Gastroesophageal sphincter (tissue), 4 donors: ENCODE results near the gene TSPAN10. TPM values are rescaled to one million over a fixed set of nuclear protein-coding genes. Genes with fewer than 3 reads are reported as not detected.

ENCODE experiments used
- ATAC-seq: fragments of 150-250 bp; one replicate; pipeline ENCODE4 v1.9.1; 2016; ENCODE audit warnings: mild to moderate bottlenecking, moderate library complexity
- H3K27ac ChIP-seq, 4 donors: fragments of 200-600 bp; sonication (generic) in 3 of 4; 1 replicate in 3 of 4; 2 replicates in 1 of 4; pipeline ENCODE4 v1.5.1; 2016 to 2019
- H3K27me3 ChIP-seq: fragments of 200-600 bp; sonication (generic); one replicate; pipeline ENCODE4 v1.5.1; 2019
- H3K36me3 ChIP-seq, 2 donors: fragments of 200-600 bp; sonication (generic); one replicate each; pipeline ENCODE4 v1.5.1; 2019; ENCODE audit warnings: control low read depth in 1 of 2
- H3K4me1 ChIP-seq, 3 donors: fragments of 200-600 bp; sonication (generic); 1 replicate in 2 of 3; 2 replicates in 1 of 3; pipeline ENCODE4 v1.5.1; 2016 to 2019; ENCODE audit warnings: control low read depth in 2 of 3
- H3K4me3 ChIP-seq, 2 donors: fragments of 200-600 bp; sonication (generic); one replicate each; pipeline ENCODE4 v1.5.1; 2019; ENCODE audit warnings: mild to moderate bottlenecking in 1 of 2, moderate library complexity in 1 of 2
- H3K9me3 ChIP-seq, 3 donors: fragments of 200-600 bp; sonication (generic); one replicate each; pipeline ENCODE4 v1.5.1; 2017 to 2019; ENCODE audit warnings: control low read depth in 2 of 3
- EP300 ChIP-seq: sonication (generic); formaldehyde crosslinking; IDR thresholded peaks from one replicate; pipeline ENCODE4 v1.6.1; 2017; ENCODE audit warnings: antibody characterized with exemption, mild to moderate bottlenecking
- POLR2A ChIP-seq, 2 donors: fragments of 450-650 bp; IDR thresholded peaks; one replicate each; pipeline ENCODE4 v1.6.1; 2017; ENCODE audit warnings: antibody characterized with exemption in 2 of 2, mild to moderate bottlenecking in 2 of 2, moderate library complexity in 1 of 2
- POLR2AphosphoS5 ChIP-seq: sonication (generic); formaldehyde crosslinking; IDR thresholded peaks from one replicate; pipeline ENCODE4 v1.6.1; 2017; ENCODE audit warnings: antibody characterized with exemption
- WGBS, 2 donors: methylation state at CpG; one replicate each; pipeline ENCODE4 v1.1.5; 2018; ENCODE audit warnings: low coverage in 1 of 2; 5-methylcytosine and 5-hydroxymethylcytosine counted together
- total RNA-seq, 4 donors: library from RNA; depleted of rRNA; stranded (reverse); fragments of >200 nt; gene quantifications; one replicate each; pipeline ENCODE4 v1.1.0, GENCODE V29; 2016
- TF ChIP-seq, protein P1 (sequence below), 4 experiments: fragments of 200-600 bp in 2 of 4; fragments of 450-650 bp in 2 of 4; sonication (generic) in 1 of 4; IDR thresholded peaks; one replicate each; pipeline ENCODE4 v1.5.1; 2017 to 2019; ENCODE audit warnings: antibody characterized with exemption in 4 of 4, mild to moderate bottlenecking in 2 of 4, moderate library complexity in 2 of 4

The TSPAN10 gene
- total RNA-seq, 4 donors from 2014 or later = 0.27 to 0.89 (median 0.30) TPM; not detected in 1

DNA sequence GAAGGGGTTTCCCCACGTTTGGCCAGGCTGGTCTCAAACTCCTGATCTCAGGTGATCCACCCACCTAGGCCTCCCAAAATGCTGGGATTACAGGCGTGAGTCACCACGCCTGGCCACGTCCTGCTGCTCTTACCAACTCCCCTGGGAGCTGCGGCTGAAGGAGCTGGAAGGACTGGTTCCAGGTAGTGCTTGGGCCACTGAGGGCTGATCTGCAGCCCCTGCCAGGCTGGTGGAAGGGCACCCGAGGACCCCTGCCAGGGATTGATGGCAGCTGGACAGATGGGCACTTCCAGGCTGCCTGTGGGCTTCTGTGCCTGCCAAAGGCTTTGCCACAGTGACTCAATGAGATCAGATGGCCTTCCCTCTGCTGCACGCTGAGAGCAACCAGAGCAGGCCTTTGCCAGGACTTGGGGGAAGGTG lies 27.1 kb downstream of the TSPAN10 start:
- peaks cover 0 to 17% of the 10 kb centered on the region in 2 donors for H3K36me3 ChIP-seq
- H3K4me3 ChIP-seq = no peak overlapping the region
- 83% methylated on average over 1 of the region's 7 CpGs; no CpG with 5 or more reads in 1 of the 2 donors for WGBS, 2 donors
- H3K27ac ChIP-seq = no peak overlapping the region
- no peak for ATAC-seq
- no peak for TF ChIP-seq POLR2A (IDR thresholded peaks at IDR 0.05)
- H3K4me1 ChIP-seq = peaks cover 0 to 36% (median 21%) of the 10 kb centered on the region in 3 donors
- no peaks in the 10 kb centered on the region for H3K9me3 ChIP-seq
- no peaks in the 10 kb centered on the region for H3K27me3 ChIP-seq

- TF ChIP-seq POLR2A (IDR thresholded peaks at IDR 0.05) = no peak
- TF ChIP-seq, protein P1, sequence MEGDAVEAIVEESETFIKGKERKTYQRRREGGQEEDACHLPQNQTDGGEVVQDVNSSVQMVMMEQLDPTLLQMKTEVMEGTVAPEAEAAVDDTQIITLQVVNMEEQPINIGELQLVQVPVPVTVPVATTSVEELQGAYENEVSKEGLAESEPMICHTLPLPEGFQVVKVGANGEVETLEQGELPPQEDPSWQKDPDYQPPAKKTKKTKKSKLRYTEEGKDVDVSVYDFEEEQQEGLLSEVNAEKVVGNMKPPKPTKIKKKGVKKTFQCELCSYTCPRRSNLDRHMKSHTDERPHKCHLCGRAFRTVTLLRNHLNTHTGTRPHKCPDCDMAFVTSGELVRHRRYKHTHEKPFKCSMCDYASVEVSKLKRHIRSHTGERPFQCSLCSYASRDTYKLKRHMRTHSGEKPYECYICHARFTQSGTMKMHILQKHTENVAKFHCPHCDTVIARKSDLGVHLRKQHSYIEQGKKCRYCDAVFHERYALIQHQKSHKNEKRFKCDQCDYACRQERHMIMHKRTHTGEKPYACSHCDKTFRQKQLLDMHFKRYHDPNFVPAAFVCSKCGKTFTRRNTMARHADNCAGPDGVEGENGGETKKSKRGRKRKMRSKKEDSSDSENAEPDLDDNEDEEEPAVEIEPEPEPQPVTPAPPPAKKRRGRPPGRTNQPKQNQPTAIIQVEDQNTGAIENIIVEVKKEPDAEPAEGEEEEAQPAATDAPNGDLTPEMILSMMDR (IDR thresholded peaks at IDR 0.05) = no peak
- no peak for TF ChIP-seq EP300
- TF ChIP-seq POLR2AphosphoS5 = no peak
- Histone ChIP-seq H3K27ac (peak overlapping the region; percentile 76 to 97 (median 90)), H3K27me3 (no peaks in the 10 kb centered on the region), H3K9me3 (no peaks in the 10 kb centered on the region), H3K36me3 (peaks cover 0 to 31% of the 10 kb centered on the region in 2 donors), H3K4me1 (peaks cover 0 to 40% (median 21%) of the 10 kb centered on the region in 3 donors), H3K4me3 (peak overlapping the region; percentile 76 to 88)
- 0% methylated on average over 2 to 4 of the region's 30 CpGs for WGBS, 2 donors
- ATAC-seq = no peak
These were observed 28.5 kb downstream of the TSPAN10 start for GRCh38 chr17:81665205-81666091.

DNA sequence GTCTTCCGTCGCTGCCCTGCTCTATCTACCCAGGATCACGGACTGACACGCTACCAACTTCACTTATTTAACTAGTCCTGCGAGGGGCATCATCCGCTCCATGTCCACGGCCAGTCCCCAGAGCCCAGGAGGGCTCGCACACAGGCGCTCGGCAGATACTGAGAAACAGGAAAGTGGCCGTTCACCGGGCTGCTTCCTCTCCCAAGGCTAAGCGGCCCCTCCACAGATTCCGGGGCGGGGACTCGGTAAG lies 29.0 kb downstream of the TSPAN10 start:
- Histone ChIP-seq H3K27me3 (no peaks in the 10 kb centered on the region), H3K4me1 (peaks cover 0 to 40% (median 21%) of the 10 kb centered on the region in 3 donors), H3K4me3 (peak overlapping the region; percentile 76 to 88), H3K9me3 (no peaks in the 10 kb centered on the region), H3K36me3 (peaks cover 0 to 36% of the 10 kb centered on the region in 2 donors), H3K27ac (peak overlapping the region; percentile 76 to 97 (median 90))
- no peak for TF ChIP-seq EP300
- TF ChIP-seq POLR2A (IDR thresholded peaks at IDR 0.05) = no peak
- TF ChIP-seq, protein P1 (IDR thresholded peaks at IDR 0.05) = no peak
- TF ChIP-seq POLR2AphosphoS5 = no peak
- peak; percentile 23 for ATAC-seq
- 0 to 6% methylated on average over 1 to 5 of the region's 16 CpGs for WGBS, 2 donors

DNA sequence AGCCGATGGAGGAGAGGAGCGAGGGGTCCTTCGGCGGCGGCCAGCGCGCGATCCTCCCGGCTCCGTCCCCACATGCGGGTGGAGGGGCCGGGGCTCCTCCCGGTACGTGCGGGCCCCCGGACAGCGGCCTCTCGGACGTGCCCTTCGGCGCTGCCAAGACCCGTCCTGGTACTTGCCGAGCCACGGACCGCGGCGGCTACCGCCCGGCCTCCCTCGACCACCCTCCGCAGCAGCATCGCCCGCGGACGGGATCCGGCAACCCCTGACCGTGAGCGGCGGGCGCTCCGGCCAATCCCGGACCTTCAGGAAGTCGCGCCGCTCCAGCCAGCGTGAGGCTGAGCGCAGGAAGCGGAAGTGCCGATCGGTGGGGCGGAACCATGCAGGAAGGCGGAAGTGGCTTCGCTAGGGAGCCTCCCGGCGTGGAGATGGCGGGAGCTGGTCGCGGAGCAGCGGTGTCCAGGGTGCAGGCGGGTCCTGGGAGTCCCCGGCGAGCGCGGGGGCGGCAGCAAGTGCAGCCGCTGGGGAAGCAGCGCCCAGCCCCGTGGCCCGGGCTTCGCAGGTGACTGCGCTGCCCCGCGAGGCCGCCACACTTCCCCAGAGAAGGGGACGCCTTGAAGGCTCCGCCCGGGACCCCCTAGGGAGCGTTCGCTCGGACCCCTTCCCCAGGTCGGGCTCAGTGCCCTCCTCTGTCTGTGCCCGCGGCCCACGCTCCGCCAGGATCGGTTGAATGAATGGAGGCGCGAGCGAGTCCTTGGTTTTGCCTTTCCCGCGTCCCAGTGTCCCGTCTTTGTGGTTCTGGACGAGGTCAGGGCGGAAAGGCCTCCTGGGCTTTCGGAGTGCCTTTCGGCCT lies 29.6 kb downstream of the TSPAN10 start, which contains the start of the genes CCDC137 and OXLD1:
CCDC137 (plus strand) TSS at position 396 of the 850 bp plus-strand sequence; CDS start at position 426, 30 bp downstream.
OXLD1 (minus strand) TSS at position 264 of the 850 bp plus-strand sequence; CDS start at position 236, 28 bp downstream.
- H3K27ac ChIP-seq = peak within 1 kb of the TSS; percentile 76 to 97 (median 90)
- WGBS, 2 donors = no CpG with 5 or more reads among the region's 96 CpGs
- ATAC-seq = peak; percentile 99
- H3K4me3 ChIP-seq = peak within 1 kb of the TSS; percentile 76 to 88
- H3K27me3 ChIP-seq = no peaks in the 10 kb centered on the region
- no peaks in the 10 kb centered on the region for H3K9me3 ChIP-seq
- H3K4me1 ChIP-seq = peaks cover 0 to 40% (median 21%) of the 10 kb centered on the region in 3 donors
- H3K36me3 ChIP-seq = peaks cover 0 to 42% of the 10 kb centered on the region in 2 donors
- TF ChIP-seq POLR2AphosphoS5 (peak; percentile 92), POLR2A (IDR thresholded peaks at IDR 0.05) (peak; percentile 80 to 82), EP300 (no peak)

DNA sequence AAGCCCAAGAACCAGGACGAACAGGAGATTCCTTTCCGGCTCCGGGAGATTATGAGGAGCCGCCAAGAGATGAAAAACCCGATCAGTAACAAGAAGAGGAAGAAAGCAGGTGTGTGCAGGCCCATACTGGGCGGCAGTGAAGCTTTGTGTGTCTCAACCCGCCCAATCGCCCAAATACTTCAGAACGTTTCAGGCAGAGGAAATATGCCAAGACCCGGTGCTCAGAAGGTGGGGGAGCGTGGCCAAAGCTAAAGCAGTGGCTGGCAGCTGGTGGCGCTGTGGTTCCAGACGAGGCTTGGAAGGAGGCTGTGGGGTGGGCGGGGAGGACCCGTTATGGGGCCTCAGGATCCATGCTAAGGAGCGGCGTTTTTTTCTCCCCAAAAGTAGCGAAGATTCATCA lies 30.8 kb downstream of the TSPAN10 start:
- ATAC-seq = no peak

More for the DNA sequence above, 30.8 kb downstream of the TSPAN10 start:
- H3K4me1 ChIP-seq = peaks cover 0 to 40% (median 21%) of the 10 kb centered on the region in 3 donors
- H3K4me3 ChIP-seq = peak overlapping the region in 1 of 2 donors; percentile 88
- H3K36me3 ChIP-seq = peaks cover 0 to 54% of the 10 kb centered on the region in 2 donors
- 89 to 100% methylated on average over 2 to 17 of the region's 18 CpGs for WGBS, 2 donors
- TF ChIP-seq, protein P1 (IDR thresholded peaks at IDR 0.05) = no peak
- TF ChIP-seq POLR2AphosphoS5 (no peak), EP300 (no peak), POLR2A (IDR thresholded peaks at IDR 0.05) (no peak)
- H3K9me3 ChIP-seq = no peaks in the 10 kb centered on the region
- H3K27ac ChIP-seq = no peak overlapping the region
- no peaks in the 10 kb centered on the region for H3K27me3 ChIP-seq
